Natural killer cell (primary cell): ENCODE results near the gene IGSF3. TPM values are rescaled to one million over a fixed set of nuclear protein-coding genes. Genes with fewer than 3 reads are reported as not detected.

ENCODE experiments used
- ATAC-seq, 3 donors: fragments of 150-1000 bp in 2 of 3; fragments of 200-7000 bp in 1 of 3; cut with Tn5 transposase; 1 replicate in 1 of 3; 2 replicates in 2 of 3; pipeline ENCODE4 v1.10.0; 2021; ENCODE audit warnings: mild to moderate bottlenecking in 2 of 3, moderate library complexity in 2 of 3
- DNase-seq, 2 donors: peaks; one replicate each; pipeline versions ENCODE4 v3.0.0 to v3.0.0-alpha.2; 2013 to 2021; ENCODE audit warnings: mixed read lengths in 1 of 2
- H3K27ac ChIP-seq: one replicate; pipeline ENCODE4 v1.5.1; 2013; ENCODE audit warnings: mild to moderate bottlenecking, low read length
- H3K27me3 ChIP-seq: one replicate; pipeline ENCODE4 v1.6.1; 2013; ENCODE audit warnings: low read length; ENCODE audit not compliant: control insufficient read depth, insufficient read depth
- H3K36me3 ChIP-seq: one replicate; pipeline ENCODE4 v1.6.1; 2013; ENCODE audit warnings: low read length; ENCODE audit not compliant: control insufficient read depth, insufficient read depth
- H3K4me1 ChIP-seq: one replicate; pipeline ENCODE4 v1.6.1; 2013; ENCODE audit warnings: low read length; ENCODE audit not compliant: control insufficient read depth, insufficient read depth
- H3K4me3 ChIP-seq: one replicate; pipeline ENCODE4 v1.5.1; 2013; ENCODE audit warnings: low read length
- H3K9me3 ChIP-seq: one replicate; pipeline ENCODE4 v1.6.1; 2013; ENCODE audit warnings: low read length; ENCODE audit not compliant: control insufficient read depth, insufficient read depth
- H3K27ac Mint-ChIP-seq, 2 donors: one replicate each; pipeline ENCODE4 v1.8.0; 2022; ENCODE audit warnings: mild to moderate bottlenecking in 2 of 2, mixed read lengths in 2 of 2, moderate library complexity in 1 of 2
- H3K27me3 Mint-ChIP-seq, 2 donors: one replicate each; pipeline ENCODE4 v1.8.0; 2022; ENCODE audit warnings: low read depth in 2 of 2, mixed read lengths in 2 of 2
- H3K36me3 Mint-ChIP-seq: one replicate; pipeline ENCODE4 v1.8.0; 2022; ENCODE audit warnings: mixed read lengths
- H3K4me1 Mint-ChIP-seq, 2 donors: one replicate each; pipeline ENCODE4 v1.8.0; 2022; ENCODE audit warnings: mixed read lengths in 2 of 2
- H3K4me3 Mint-ChIP-seq: one replicate; pipeline ENCODE4 v1.8.0; 2022; ENCODE audit warnings: mild to moderate bottlenecking, moderate library complexity, mixed read lengths
- H3K9me3 Mint-ChIP-seq, 2 donors: one replicate each; pipeline ENCODE4 v1.8.0; 2022; ENCODE audit warnings: mixed read lengths in 2 of 2
- CTCF ChIP-seq: fragments of 200-600 bp; IDR thresholded peaks from one replicate; pipeline ENCODE4 v1.8.0; 2022; ENCODE audit warnings: antibody characterized with exemption
- WGBS: methylation state at CpG from one replicate; pipeline ENCODE4 v1.1.7; 2013; ENCODE audit warnings: missing lambda C conversion rate; ENCODE audit not compliant: insufficient coverage; 5-methylcytosine and 5-hydroxymethylcytosine counted together
- intact Hi-C: fragments of 100-400 bp; cut with micrococcal nuclease; formaldehyde crosslinking; loops from one replicate; pipeline ENCODE4 v1.14.2; 2022
- total RNA-seq, 4 donors: library from RNA; stranded (reverse); fragments of 120-200 nt in 1 of 4; gene quantifications; one replicate each; pipeline versions ENCODE4 v1.2.3 to v1.2.4, GENCODE V29; 2013 to 2022

IGSF3 gene
- total RNA-seq, 3 donors from 2014 or later (not counting 1 experiment from before 2014, with no cell fraction given): 0.05 to 0.14 TPM; not detected in 1

GRCh38 chr1:116580446-116581322 is 86.8 kb downstream of the IGSF3 start:
- Histone ChIP-seq H3K27me3 (no peaks in the 10 kb centered on the region), H3K4me3 (no peak overlapping the region), H3K36me3 (no peaks in the 10 kb centered on the region), H3K27ac (no peak overlapping the region), H3K9me3 (no peaks in the 10 kb centered on the region), H3K4me1 (no peaks in the 10 kb centered on the region)
- TF ChIP-seq CTCF: no peak
- Mint-ChIP-seq H3K9me3 (no peaks in the 10 kb centered on the region), H3K36me3 (no peaks in the 10 kb centered on the region), H3K27me3 (peaks cover 29 to 42% of the 10 kb centered on the region in 2 donors), H3K4me3 (no peak overlapping the region), H3K27ac (no peak overlapping the region), H3K4me1 (no peaks in the 10 kb centered on the region)
- DNase-seq: no peak
- ATAC-seq: no peak
- WGBS: 89% methylated on average over 7 of the region's 7 CpGs
- intact Hi-C loops: no loop called here

GRCh38 chr1:116579259-116579875 is 88.2 kb downstream of the IGSF3 start:
- Mint-ChIP-seq H3K9me3 (no peaks in the 10 kb centered on the region), H3K36me3 (no peaks in the 10 kb centered on the region), H3K4me1 (peaks cover 3 to 5% of the 10 kb centered on the region in 2 donors), H3K4me3 (no peak overlapping the region), H3K27ac (no peak overlapping the region), H3K27me3 (peaks cover 27 to 52% of the 10 kb centered on the region in 2 donors)
- Histone ChIP-seq H3K27me3 (no peaks in the 10 kb centered on the region), H3K4me1 (no peaks in the 10 kb centered on the region), H3K4me3 (no peak overlapping the region), H3K27ac (no peak overlapping the region), H3K9me3 (no peaks in the 10 kb centered on the region), H3K36me3 (no peaks in the 10 kb centered on the region)
- no peak for ATAC-seq
- no peak for DNase-seq
- intact Hi-C loops: no loop called here
- no peak for TF ChIP-seq CTCF
- WGBS: 90% methylated on average over 21 of the region's 21 CpGs

GRCh38 chr1:116578581-116578980 is 89.0 kb downstream of the IGSF3 start:
- Histone ChIP-seq H3K4me1 (no peaks in the 10 kb centered on the region), H3K27me3 (no peaks in the 10 kb centered on the region), H3K36me3 (no peaks in the 10 kb centered on the region), H3K9me3 (no peaks in the 10 kb centered on the region), H3K27ac (no peak overlapping the region), H3K4me3 (no peak overlapping the region)
- DNase-seq (no peak), ATAC-seq (no peak)
- H3K9me3 Mint-ChIP-seq: no peaks in the 10 kb centered on the region
- H3K36me3 Mint-ChIP-seq: no peaks in the 10 kb centered on the region
- peaks cover 25 to 51% of the 10 kb centered on the region in 2 donors for H3K27me3 Mint-ChIP-seq
- no peak overlapping the region for H3K27ac Mint-ChIP-seq
- TF ChIP-seq CTCF: no peak
- WGBS: 100% methylated on average over 1 of the region's 1 CpG
- no peak overlapping the region for H3K4me3 Mint-ChIP-seq
- intact Hi-C loops: no loop called here
- peaks cover 4 to 7% of the 10 kb centered on the region in 2 donors for H3K4me1 Mint-ChIP-seq
